ENCODE data around the gene THBS1.

Gene THBS1

GRCh38 chr15:39580485-39581241, at the start of gene THBS1:
Gene THBS1, plus strand, starts transcription at chr15:39581079. Its CDS starts 779 bp downstream, at chr15:39581858.
- H3K4me1 ChIP-seq (ENCODE audit: insufficient read depth, low read length): peaks cover 44% of the 10 kb centered on the region
- H3K9ac ChIP-seq (ENCODE audit: low read length): peak within 1 kb of the TSS; percentile 41
- peak within 1 kb of the TSS; percentile 67 for H3K27ac ChIP-seq (ENCODE audit: low read depth, low read length)
- H3K9me3 ChIP-seq (ENCODE audit: low read length): no peaks in the 10 kb centered on the region
- peak within 1 kb of the TSS; percentile 63 to 66 for H3K4me3 ChIP-seq (ENCODE audit: low read depth in 1 of 2, low read length in 2 of 2)
- H3K27me3 ChIP-seq (ENCODE audit: control insufficient read depth in 1 of 2, insufficient read depth in 2 of 2, low read length in 2 of 2): no peaks in the 10 kb centered on the region
- peaks cover 35% of the 10 kb centered on the region for H3K36me3 ChIP-seq (ENCODE audit: insufficient read depth, low read length)

DNA sequence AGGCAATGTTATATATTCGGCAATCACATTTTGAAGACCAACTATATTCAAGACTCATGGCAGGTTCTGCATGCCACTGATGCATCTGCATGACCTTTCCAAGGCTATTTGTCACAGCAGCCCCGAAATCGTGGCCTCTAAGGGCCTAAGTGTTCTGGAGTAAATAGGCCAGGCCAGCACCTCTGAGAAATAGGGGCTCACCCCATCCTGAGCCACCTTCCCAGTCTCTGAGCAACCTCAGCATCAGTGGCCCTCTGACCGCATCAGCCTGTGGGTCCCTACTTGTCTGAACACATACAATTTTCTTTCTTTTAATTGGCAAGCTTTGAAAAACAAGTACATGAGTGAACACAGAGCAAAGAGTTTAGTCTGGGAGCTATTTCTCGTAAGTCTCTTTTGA, 45.9 kb upstream of the THBS1 start:
- no peaks in the 10 kb centered on the region for H3K27me3 ChIP-seq (ENCODE audit: control insufficient read depth in 1 of 2, insufficient read depth in 2 of 2, low read length in 2 of 2)
- peaks cover 22% of the 10 kb centered on the region for H3K4me1 ChIP-seq (ENCODE audit: insufficient read depth, low read length)
- H3K36me3 ChIP-seq (ENCODE audit: insufficient read depth, low read length): no peaks in the 10 kb centered on the region
- H3K9me3 ChIP-seq (ENCODE audit: low read length): no peaks in the 10 kb centered on the region
- no peak overlapping the region for H3K9ac ChIP-seq (ENCODE audit: low read length)
- H3K27ac ChIP-seq (ENCODE audit: low read depth, low read length): no peak overlapping the region
- H3K4me3 ChIP-seq (ENCODE audit: low read depth in 1 of 2, low read length in 2 of 2): no peak overlapping the region

- H3K9me3 ChIP-seq (ENCODE audit: low read length): no peaks in the 10 kb centered on the region
- H3K4me1 ChIP-seq (ENCODE audit: insufficient read depth, low read length): peaks cover 25% of the 10 kb centered on the region
- H3K4me3 ChIP-seq (ENCODE audit: low read depth in 1 of 2, low read length in 2 of 2): no peak overlapping the region
- H3K27me3 ChIP-seq (ENCODE audit: control insufficient read depth in 1 of 2, insufficient read depth in 2 of 2, low read length in 2 of 2): no peaks in the 10 kb centered on the region
- no peak overlapping the region for H3K9ac ChIP-seq (ENCODE audit: low read length)
- H3K36me3 ChIP-seq (ENCODE audit: insufficient read depth, low read length): no peaks in the 10 kb centered on the region
- H3K27ac ChIP-seq (ENCODE audit: low read depth, low read length): no peak overlapping the region
Measured at GRCh38 chr15:39535466-39535865, 45.4 kb upstream of the THBS1 start.

GRCh38 chr15:39538936-39539335, 41.9 kb upstream of the THBS1 start:
- peak overlapping the region; percentile 60 for H3K27ac ChIP-seq (ENCODE audit: low read depth, low read length)
- no peaks in the 10 kb centered on the region for H3K27me3 ChIP-seq (ENCODE audit: control insufficient read depth in 1 of 2, insufficient read depth in 2 of 2, low read length in 2 of 2)

DNA sequence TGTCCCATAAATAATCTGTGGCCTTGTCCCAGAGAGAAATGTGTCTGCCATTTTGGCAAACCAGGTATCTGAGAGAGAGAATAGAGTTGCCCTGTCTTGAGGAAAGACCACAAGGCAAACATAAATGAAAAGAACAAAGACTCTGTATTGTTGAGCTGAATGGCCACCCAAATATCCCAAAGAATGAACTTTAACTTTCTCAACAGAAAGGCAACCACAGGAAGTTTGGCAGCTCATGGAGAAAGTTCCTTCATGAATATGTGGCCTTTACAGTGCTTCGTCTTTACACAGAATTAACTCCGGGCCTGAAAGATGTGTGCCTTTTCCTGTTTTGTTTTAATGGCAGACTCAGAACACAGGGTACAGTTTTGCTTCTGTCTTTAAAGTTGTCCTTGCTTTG, 41.4 kb upstream of the THBS1 start:
- Histone ChIP-seq H3K27ac (ENCODE audit: low read depth, low read length) (peak overlapping the region; percentile 60), H3K27me3 (ENCODE audit: control insufficient read depth in 1 of 2, insufficient read depth in 2 of 2, low read length in 2 of 2) (no peaks in the 10 kb centered on the region), H3K36me3 (ENCODE audit: insufficient read depth, low read length) (no peaks in the 10 kb centered on the region), H3K9me3 (ENCODE audit: low read length) (no peaks in the 10 kb centered on the region), H3K9ac (ENCODE audit: low read length) (no peak overlapping the region), H3K4me3 (ENCODE audit: low read depth in 1 of 2, low read length in 2 of 2) (no peak overlapping the region), H3K4me1 (ENCODE audit: insufficient read depth, low read length) (peaks cover 15% of the 10 kb centered on the region)

More at GRCh38 chr15:39538936-39539335, 41.9 kb upstream of the THBS1 start:
- Histone ChIP-seq H3K9me3 (ENCODE audit: low read length) (no peaks in the 10 kb centered on the region), H3K4me3 (ENCODE audit: low read depth in 1 of 2, low read length in 2 of 2) (no peak overlapping the region), H3K36me3 (ENCODE audit: insufficient read depth, low read length) (no peaks in the 10 kb centered on the region), H3K4me1 (ENCODE audit: insufficient read depth, low read length) (peaks cover 15% of the 10 kb centered on the region), H3K9ac (ENCODE audit: low read length) (no peak overlapping the region)

DNA sequence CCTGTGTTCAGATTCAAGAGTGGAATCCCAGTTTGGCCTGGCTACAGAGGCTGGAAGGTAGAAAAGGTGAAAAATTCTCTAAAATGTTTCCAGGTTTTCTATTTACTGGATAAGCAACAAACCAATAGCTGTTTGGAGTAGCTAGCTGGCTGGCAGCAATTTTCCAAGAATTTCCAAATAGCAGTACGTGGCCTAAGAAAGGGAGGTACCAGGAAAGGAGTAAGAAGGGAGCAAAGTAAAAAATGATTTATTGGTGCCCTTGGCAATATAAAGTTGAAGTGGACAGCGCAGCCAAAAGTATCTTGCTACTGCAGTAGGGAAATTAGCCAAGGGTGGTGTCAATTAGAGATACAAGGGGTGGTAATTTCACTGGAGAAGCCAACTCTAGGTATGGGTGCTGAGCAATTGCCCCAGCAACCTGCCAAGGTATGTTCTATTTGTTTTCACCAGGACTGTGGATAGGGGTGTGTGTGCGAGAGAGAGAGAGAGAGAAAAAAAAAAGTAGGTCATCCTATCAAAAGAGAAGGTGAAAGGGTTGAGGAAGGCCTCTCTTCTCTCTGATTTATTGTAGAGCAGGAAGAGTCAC, 40.8 kb upstream of the THBS1 start:
- H3K9me3 ChIP-seq (ENCODE audit: low read length): no peaks in the 10 kb centered on the region
- peak overlapping the region; percentile 60 for H3K27ac ChIP-seq (ENCODE audit: low read depth, low read length)
- H3K4me1 ChIP-seq (ENCODE audit: insufficient read depth, low read length): peaks cover 15% of the 10 kb centered on the region
- no peak overlapping the region for H3K4me3 ChIP-seq (ENCODE audit: low read depth in 1 of 2, low read length in 2 of 2)
- no peaks in the 10 kb centered on the region for H3K27me3 ChIP-seq (ENCODE audit: control insufficient read depth in 1 of 2, insufficient read depth in 2 of 2, low read length in 2 of 2)
- H3K36me3 ChIP-seq (ENCODE audit: insufficient read depth, low read length): no peaks in the 10 kb centered on the region
- no peak overlapping the region for H3K9ac ChIP-seq (ENCODE audit: low read length)

DNA sequence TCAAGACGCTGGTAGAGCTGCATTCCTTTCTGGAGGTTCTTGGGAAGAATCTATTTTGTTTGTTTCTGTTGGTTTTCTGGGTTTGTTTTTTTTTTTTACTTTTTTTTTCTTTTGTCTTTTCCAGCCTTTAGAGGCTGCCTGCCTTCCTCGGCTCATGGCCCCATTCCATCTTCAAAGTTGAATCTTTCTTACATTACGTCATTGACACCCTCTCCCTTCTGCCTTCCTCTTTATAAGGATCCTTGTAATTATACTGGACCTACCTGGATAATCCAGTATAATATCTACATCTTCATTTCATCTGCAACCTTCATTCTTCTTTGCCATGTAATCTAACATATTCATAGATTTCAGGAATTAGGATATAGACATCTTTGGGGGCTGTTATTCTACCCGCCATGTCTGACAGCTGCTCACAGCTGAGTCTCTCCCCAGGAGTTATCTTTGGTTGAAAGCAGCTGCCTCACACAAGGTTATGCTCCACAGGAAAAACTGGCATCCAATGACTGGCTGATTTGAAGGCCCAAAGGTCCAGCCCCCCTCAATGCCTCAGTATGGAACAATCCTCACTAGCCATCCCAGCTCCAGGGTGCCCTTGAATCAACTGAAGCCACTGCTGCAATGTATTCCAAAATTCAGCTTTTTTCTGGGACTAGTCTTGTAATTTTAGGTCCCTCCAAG, 38.4 kb upstream of the THBS1 start:
- Histone ChIP-seq H3K27me3 (ENCODE audit: control insufficient read depth in 1 of 2, insufficient read depth in 2 of 2, low read length in 2 of 2) (no peaks in the 10 kb centered on the region), H3K9ac (ENCODE audit: low read length) (no peak overlapping the region), H3K27ac (ENCODE audit: low read depth, low read length) (no peak overlapping the region), H3K36me3 (ENCODE audit: insufficient read depth, low read length) (no peaks in the 10 kb centered on the region), H3K4me3 (ENCODE audit: low read depth in 1 of 2, low read length in 2 of 2) (no peak overlapping the region), H3K4me1 (ENCODE audit: insufficient read depth, low read length) (peaks cover 15% of the 10 kb centered on the region), H3K9me3 (ENCODE audit: low read length) (no peaks in the 10 kb centered on the region)

DNA sequence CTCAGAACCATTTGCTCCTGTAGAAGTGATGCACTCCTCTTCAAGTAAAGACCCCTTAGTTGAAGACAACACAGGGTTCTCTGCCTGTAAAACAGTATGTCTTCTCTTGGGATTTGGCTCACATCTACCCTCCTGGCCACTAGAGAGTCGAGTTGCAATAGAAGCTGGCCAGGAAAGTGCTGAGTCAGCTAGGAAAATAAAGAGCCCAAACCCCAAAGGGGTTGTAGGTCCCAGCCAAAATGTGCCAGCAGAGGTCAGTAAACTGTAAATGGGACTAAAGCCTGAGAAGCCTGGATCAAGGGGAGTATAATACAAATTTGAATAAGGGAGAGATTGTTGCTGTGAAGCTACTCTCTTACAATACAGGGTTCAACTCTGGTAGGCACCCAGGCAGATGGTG, 37.2 kb upstream of the THBS1 start:
- peaks cover 15% of the 10 kb centered on the region for H3K4me1 ChIP-seq (ENCODE audit: insufficient read depth, low read length)
- H3K27ac ChIP-seq (ENCODE audit: low read depth, low read length): no peak overlapping the region
- no peaks in the 10 kb centered on the region for H3K9me3 ChIP-seq (ENCODE audit: low read length)
- no peaks in the 10 kb centered on the region for H3K27me3 ChIP-seq (ENCODE audit: control insufficient read depth in 1 of 2, insufficient read depth in 2 of 2, low read length in 2 of 2)
- no peak overlapping the region for H3K9ac ChIP-seq (ENCODE audit: low read length)
- H3K36me3 ChIP-seq (ENCODE audit: insufficient read depth, low read length): no peaks in the 10 kb centered on the region
- H3K4me3 ChIP-seq (ENCODE audit: low read depth in 1 of 2, low read length in 2 of 2): no peak overlapping the region

- H3K36me3 ChIP-seq (ENCODE audit: insufficient read depth, low read length): no peaks in the 10 kb centered on the region
- no peak overlapping the region for H3K4me3 ChIP-seq (ENCODE audit: low read depth in 1 of 2, low read length in 2 of 2)
- H3K27ac ChIP-seq (ENCODE audit: low read depth, low read length): no peak overlapping the region
- no peaks in the 10 kb centered on the region for H3K9me3 ChIP-seq (ENCODE audit: low read length)
- no peak overlapping the region for H3K9ac ChIP-seq (ENCODE audit: low read length)
- no peaks in the 10 kb centered on the region for H3K4me1 ChIP-seq (ENCODE audit: insufficient read depth, low read length)
- no peaks in the 10 kb centered on the region for H3K27me3 ChIP-seq (ENCODE audit: control insufficient read depth in 1 of 2, insufficient read depth in 2 of 2, low read length in 2 of 2)
Measured at GRCh38 chr15:39546842-39547241, 34.0 kb upstream of the THBS1 start.

DNA sequence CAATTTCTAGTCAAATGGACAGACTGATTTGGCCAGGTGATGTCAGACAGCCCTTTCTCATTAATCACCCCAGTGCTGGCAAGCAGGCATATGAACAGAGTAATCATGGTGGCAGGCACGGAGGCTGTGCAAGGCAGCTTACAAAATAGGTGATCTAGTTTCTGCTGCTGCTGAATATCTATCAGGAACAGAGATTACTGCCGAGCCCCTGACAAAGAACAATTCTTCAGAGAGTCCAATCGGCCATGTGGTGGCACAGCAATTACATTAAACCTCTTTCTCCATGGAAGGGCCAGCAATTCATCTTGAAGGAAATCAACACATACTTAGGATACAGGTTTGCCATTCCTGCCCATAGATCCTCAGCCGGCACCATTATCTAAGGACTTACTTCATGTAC, 32.3 kb upstream of the THBS1 start:
- Histone ChIP-seq H3K27ac (ENCODE audit: low read depth, low read length) (no peak overlapping the region), H3K4me1 (ENCODE audit: insufficient read depth, low read length) (peaks cover 13% of the 10 kb centered on the region), H3K27me3 (ENCODE audit: control insufficient read depth in 1 of 2, insufficient read depth in 2 of 2, low read length in 2 of 2) (no peaks in the 10 kb centered on the region), H3K9me3 (ENCODE audit: low read length) (no peaks in the 10 kb centered on the region), H3K36me3 (ENCODE audit: insufficient read depth, low read length) (no peaks in the 10 kb centered on the region), H3K9ac (ENCODE audit: low read length) (no peak overlapping the region), H3K4me3 (ENCODE audit: low read depth in 1 of 2, low read length in 2 of 2) (no peak overlapping the region)

- Histone ChIP-seq H3K4me3 (ENCODE audit: low read depth in 1 of 2, low read length in 2 of 2) (no peak overlapping the region), H3K9me3 (ENCODE audit: low read length) (no peaks in the 10 kb centered on the region), H3K27ac (ENCODE audit: low read depth, low read length) (no peak overlapping the region), H3K27me3 (ENCODE audit: control insufficient read depth in 1 of 2, insufficient read depth in 2 of 2, low read length in 2 of 2) (no peaks in the 10 kb centered on the region), H3K4me1 (ENCODE audit: insufficient read depth, low read length) (peaks cover 26% of the 10 kb centered on the region), H3K36me3 (ENCODE audit: insufficient read depth, low read length) (no peaks in the 10 kb centered on the region), H3K9ac (ENCODE audit: low read length) (no peak overlapping the region)
Measured at GRCh38 chr15:39549912-39550311, 31.0 kb upstream of the THBS1 start.

Data from muscle layer of colon (tissue), 2 donors.